GM12873 (cell line): ENCODE results near the gene HSBP1.

Experiments
- TF ChIP-seq, protein P1 (sequence below): IDR thresholded peaks from 2 replicates; pipeline ENCODE4 v1.5.1; 2012; ENCODE audit warnings: low read depth, mild to moderate bottlenecking, moderate library complexity, low read length, control low read depth; ENCODE audit not compliant: insufficient read depth; ENCODE audit errors: missing control alignments

Gene HSBP1

GRCh38 chr16:83793179-83793578 is 14.6 kb upstream of the HSBP1 start:
- TF ChIP-seq, protein P1, sequence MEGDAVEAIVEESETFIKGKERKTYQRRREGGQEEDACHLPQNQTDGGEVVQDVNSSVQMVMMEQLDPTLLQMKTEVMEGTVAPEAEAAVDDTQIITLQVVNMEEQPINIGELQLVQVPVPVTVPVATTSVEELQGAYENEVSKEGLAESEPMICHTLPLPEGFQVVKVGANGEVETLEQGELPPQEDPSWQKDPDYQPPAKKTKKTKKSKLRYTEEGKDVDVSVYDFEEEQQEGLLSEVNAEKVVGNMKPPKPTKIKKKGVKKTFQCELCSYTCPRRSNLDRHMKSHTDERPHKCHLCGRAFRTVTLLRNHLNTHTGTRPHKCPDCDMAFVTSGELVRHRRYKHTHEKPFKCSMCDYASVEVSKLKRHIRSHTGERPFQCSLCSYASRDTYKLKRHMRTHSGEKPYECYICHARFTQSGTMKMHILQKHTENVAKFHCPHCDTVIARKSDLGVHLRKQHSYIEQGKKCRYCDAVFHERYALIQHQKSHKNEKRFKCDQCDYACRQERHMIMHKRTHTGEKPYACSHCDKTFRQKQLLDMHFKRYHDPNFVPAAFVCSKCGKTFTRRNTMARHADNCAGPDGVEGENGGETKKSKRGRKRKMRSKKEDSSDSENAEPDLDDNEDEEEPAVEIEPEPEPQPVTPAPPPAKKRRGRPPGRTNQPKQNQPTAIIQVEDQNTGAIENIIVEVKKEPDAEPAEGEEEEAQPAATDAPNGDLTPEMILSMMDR: no peak

- TF ChIP-seq, protein P1: no peak
These were observed 12.8 kb upstream of the HSBP1 start for GRCh38 chr16:83794860-83795554.

- TF ChIP-seq, protein P1: no peak
These were observed 10.8 kb upstream of the HSBP1 start for GRCh38 chr16:83797013-83797412.

DNA sequence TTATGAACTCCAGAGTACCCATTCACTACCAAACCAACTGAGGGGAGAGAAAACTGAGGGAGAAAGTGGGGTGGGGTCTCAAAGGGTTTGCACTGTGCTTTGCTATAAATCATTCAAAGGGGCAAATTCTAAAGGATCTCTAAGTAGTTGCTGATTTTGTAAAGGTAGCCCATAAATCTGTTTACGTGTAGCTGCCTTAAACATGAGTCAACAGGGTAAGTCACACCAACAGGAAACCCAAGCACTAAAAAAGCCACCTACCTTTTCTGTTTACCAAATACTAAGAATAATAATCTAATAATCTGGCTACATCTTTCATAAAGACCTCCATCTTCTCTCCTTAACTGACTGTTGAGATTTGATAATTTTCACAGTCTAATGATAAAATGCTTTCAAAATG is 8.4 kb upstream of the HSBP1 start:
- TF ChIP-seq, protein P1: no peak

DNA sequence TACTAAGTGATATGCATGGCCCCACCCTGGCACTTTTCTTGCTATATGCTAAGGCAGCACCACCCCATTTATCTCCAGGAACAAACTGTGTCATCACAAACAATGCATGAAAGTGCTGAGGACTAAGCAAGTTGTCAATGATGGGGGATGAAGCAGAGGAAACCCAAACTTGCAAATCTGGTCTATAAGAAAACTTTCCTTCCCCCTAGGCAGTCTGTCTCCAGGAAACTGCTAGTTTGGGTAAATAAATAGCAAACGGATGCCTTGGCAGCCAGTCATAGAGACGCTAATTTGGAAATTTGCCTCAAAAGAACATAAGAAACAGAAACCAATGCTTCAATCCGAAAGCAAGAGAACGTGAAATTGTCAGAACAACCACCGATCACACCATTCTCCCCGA is 5.6 kb upstream of the HSBP1 start:
- TF ChIP-seq, protein P1: no peak

DNA sequence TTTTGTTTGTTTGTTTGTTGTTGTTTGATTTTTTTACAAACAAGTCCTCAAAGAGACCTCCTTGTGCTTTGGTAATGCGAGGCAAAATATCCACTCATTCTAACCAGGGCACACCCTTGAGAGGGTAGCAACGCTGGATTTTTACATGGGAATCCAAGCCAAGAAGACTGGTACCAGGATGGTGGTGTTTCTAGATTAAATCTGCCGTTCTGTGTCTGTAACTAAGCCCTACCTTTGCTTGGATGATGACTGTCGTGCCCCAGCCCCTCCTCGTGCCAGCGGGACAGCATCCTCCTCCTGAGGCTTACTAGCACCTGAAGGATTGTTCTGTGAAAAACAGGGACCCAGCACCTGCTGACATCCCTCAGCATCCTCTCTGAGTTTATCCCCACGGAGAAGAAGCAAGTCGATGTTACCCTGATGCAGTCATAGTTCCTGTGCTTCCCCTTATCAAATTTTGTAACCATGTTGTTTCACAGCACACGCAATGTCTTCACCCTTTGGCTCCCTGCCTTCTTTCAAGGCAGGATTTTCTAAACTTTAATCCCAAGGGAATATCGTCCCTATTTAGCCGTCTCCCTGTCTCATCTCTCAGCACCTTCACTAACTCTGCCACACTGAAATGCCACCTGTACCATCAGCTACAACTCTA is 5.1 kb upstream of the HSBP1 start:
- TF ChIP-seq, protein P1: no peak

DNA sequence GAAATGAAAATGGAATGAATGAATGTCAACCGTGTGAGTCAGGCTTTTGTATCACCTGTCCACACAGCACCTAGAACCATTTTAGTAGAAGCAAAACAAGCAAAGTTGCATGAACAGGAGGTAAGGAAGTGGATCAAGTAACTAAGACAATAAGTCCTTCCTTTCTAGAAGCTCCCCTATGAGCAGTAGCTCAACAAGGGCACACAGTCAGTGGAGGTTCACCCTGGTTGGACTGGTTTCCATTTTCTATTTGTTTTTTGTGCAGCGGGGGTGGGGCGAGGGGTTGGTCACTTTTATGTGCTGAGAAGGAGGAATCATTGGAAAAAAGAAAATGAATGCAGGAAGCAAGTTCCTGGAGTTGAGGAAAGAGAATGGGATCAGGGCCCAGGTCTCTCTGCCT is 4.0 kb upstream of the HSBP1 start:
- TF ChIP-seq, protein P1: no peak
